AG09309 (cell line): ENCODE results near the gene RGS16.
A peak's percentile ranks its signal among the peaks of the same experiment; 100 is the strongest.

Experiments
- DNase-seq: peaks from one replicate; pipeline ENCODE4 v3.0.0-alpha.2; 2010; ENCODE audit warnings: low read depth
- H3K4me3 ChIP-seq: 2 replicates; pipeline ENCODE4 v1.5.1; 2011; ENCODE audit warnings: mild to moderate bottlenecking, low read depth, low read length, moderate library complexity; ENCODE audit not compliant: control insufficient read depth
- CTCF ChIP-seq: IDR thresholded peaks from 2 replicates; pipeline ENCODE4 v1.5.1; 2011; ENCODE audit warnings: mild to moderate bottlenecking, low read depth, low read length, inconsistent platforms; ENCODE audit not compliant: insufficient read depth, control insufficient read depth; ENCODE audit errors: missing control alignments

Gene RGS16

GRCh38 chr1:182617734-182618351 is 13.7 kb upstream of the RGS16 start:
- TF ChIP-seq CTCF = no peak
- DNase-seq = no peak
- no peak overlapping the region for H3K4me3 ChIP-seq

- DNase-seq = no peak
- no peak overlapping the region for H3K4me3 ChIP-seq
- TF ChIP-seq CTCF = no peak
These were observed 12.8 kb upstream of the RGS16 start for GRCh38 chr1:182617014-182617429.

GRCh38 chr1:182616130-182617013 is 12.2 kb upstream of the RGS16 start:
- no peak for TF ChIP-seq CTCF
- peak; percentile 46 for DNase-seq
- no peak overlapping the region for H3K4me3 ChIP-seq

GRCh38 chr1:182615468-182616129 is 11.4 kb upstream of the RGS16 start:
- no peak for DNase-seq
- TF ChIP-seq CTCF = no peak

GRCh38 chr1:182614796-182615454 is 10.7 kb upstream of the RGS16 start:
- H3K4me3 ChIP-seq = peak overlapping the region; percentile 42
- peak; percentile 57 for DNase-seq
- no peak for TF ChIP-seq CTCF

More at GRCh38 chr1:182615468-182616129, 11.4 kb upstream of the RGS16 start:
- H3K4me3 ChIP-seq = peak overlapping the region; percentile 42; the same call in 1 of the 2 replicates

- no peak for TF ChIP-seq CTCF
- no peak overlapping the region for H3K4me3 ChIP-seq
- DNase-seq = no peak
These were observed 7.6 kb upstream of the RGS16 start for GRCh38 chr1:182611787-182612186.
